Activated B cell treated with CpG ODN at 0.5 μM for 24 hours (primary cell): ENCODE measurements around the gene JUN. TPM values are rescaled to one million over a fixed set of nuclear protein-coding genes. Genes with fewer than 3 reads are reported as not detected.
"Not testable (repeated sequence)": the region's sequence is repeated elsewhere in the genome, so short reads cannot be mapped to it uniquely, and the experiment has no call there.

Source experiments
- ATAC-seq: fragments of 200-7000 bp; cut with Tn5 transposase; one replicate; pipeline ENCODE4 v1.10.0; 2021; ENCODE audit warnings: low read depth, mild to moderate bottlenecking, moderate library complexity
- CTCF ChIA-PET: fragments of 350-600 bp; sonication (Branson Sonifier 250); formaldehyde crosslinking; loops from one replicate; lab custom pipeline; 2021; ENCODE audit warnings: antibody characterized with exemption; lab: Charles Lee
- POLR2A ChIA-PET: fragments of 350-600 bp; sonication (Branson Sonifier 250); formaldehyde crosslinking; loops from one replicate; lab custom pipeline; 2021; ENCODE audit warnings: antibody characterized with exemption; lab: Charles Lee
- DNase-seq: peaks from one replicate; pipeline ENCODE4 v3.0.0; 2022
- H3K27ac Mint-ChIP-seq: one replicate; pipeline ENCODE4 v1.8.0; 2020; ENCODE audit warnings: mixed read lengths
- H3K27me3 Mint-ChIP-seq: one replicate; pipeline ENCODE4 v1.8.0; 2021; ENCODE audit warnings: mixed read lengths
- H3K36me3 Mint-ChIP-seq: one replicate; pipeline ENCODE4 v1.8.0; 2021; ENCODE audit warnings: low read depth, mixed read lengths
- H3K4me1 Mint-ChIP-seq: one replicate; pipeline ENCODE4 v1.8.0; 2021; ENCODE audit warnings: mixed read lengths
- H3K4me3 Mint-ChIP-seq: one replicate; pipeline ENCODE4 v1.8.0; 2020; ENCODE audit warnings: mild to moderate bottlenecking, mixed read lengths
- H3K9me3 Mint-ChIP-seq: one replicate; pipeline ENCODE4 v1.8.0; 2020; ENCODE audit warnings: mixed read lengths
- intact Hi-C: fragments of 100-400 bp; cut with micrococcal nuclease; formaldehyde crosslinking; loops from one replicate; pipeline ENCODE4 v1.15.1; 2024
- total RNA-seq: library from RNA; stranded (reverse); gene quantifications from 2 replicates; pipeline ENCODE4 v1.2.3, GENCODE V29; 2022
- TF ChIP-seq, protein P1 (sequence below): fragments of 200-600 bp; IDR thresholded peaks from one replicate; pipeline ENCODE4 v1.8.0; 2022; ENCODE audit warnings: antibody characterized with exemption, mild to moderate bottlenecking

JUN gene
- total RNA-seq, 1 donor from 2014 or later, result 36.6 TPM

DNA sequence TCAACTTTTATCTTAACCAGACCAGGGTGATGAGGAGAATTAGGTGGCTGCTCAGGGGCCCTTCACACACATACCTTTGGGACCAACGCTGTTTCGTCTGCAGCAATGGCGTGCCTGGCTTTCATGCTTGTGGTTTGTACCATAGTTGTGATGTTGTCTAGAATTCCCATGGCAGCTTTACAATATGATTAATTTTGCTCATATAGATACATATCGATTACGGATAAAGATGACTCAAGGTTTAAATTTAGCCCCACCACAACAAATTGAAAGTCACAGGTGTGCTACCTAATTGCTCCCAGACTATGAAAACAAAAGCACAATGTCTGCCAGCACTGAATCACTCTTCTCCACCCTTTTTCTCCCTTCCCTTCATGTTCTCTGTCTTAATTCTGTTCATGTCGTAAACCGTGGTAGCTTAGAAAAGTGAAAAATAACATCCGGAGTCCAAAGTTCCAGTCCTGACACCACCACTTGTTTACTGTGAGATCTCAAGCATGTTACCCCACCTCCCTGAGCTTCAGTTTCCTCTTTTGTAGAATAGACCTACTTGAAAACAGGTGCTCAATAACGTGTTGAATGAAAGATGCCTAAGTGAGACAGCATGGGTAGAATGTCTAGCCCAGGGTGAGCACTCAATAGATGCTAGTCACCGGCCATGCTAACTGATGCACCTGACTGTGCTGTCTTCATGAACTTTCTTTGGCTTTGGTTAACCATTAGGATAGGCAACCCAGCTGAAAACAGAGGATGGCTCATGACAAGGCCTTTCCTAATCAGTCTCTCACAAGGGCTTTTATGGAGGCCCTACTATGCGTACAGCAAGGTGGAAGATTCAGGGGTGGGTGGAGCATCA is 22.1 kb upstream of the JUN start:
- ChIA-PET POLR2A (interaction anchor here (0.6 to 3.6 kb wide), 6 partner anchors 8 to 162 kb away, joined by 3 to 32 read pairs (median 3); partner anchors contain the start of gene JUN), CTCF (interaction anchor here (1.1 to 1.3 kb wide), 2 partner anchors 15 to 150 kb away, joined by 3 to 4 read pairs; no protein-coding TSS in a partner anchor)
- Mint-ChIP-seq H3K4me3 (peak overlapping the region; percentile 64), H3K27me3 (no peaks in the 10 kb centered on the region), H3K27ac (peak overlapping the region; percentile 92), H3K36me3 (no peaks in the 10 kb centered on the region), H3K4me1 (peaks cover 55% of the 10 kb centered on the region), H3K9me3 (no peaks in the 10 kb centered on the region)
- TF ChIP-seq, protein P1, sequence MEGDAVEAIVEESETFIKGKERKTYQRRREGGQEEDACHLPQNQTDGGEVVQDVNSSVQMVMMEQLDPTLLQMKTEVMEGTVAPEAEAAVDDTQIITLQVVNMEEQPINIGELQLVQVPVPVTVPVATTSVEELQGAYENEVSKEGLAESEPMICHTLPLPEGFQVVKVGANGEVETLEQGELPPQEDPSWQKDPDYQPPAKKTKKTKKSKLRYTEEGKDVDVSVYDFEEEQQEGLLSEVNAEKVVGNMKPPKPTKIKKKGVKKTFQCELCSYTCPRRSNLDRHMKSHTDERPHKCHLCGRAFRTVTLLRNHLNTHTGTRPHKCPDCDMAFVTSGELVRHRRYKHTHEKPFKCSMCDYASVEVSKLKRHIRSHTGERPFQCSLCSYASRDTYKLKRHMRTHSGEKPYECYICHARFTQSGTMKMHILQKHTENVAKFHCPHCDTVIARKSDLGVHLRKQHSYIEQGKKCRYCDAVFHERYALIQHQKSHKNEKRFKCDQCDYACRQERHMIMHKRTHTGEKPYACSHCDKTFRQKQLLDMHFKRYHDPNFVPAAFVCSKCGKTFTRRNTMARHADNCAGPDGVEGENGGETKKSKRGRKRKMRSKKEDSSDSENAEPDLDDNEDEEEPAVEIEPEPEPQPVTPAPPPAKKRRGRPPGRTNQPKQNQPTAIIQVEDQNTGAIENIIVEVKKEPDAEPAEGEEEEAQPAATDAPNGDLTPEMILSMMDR, result no peak
- DNase-seq, result no peak
- peak; percentile 78 for ATAC-seq
- intact Hi-C loops, result loop anchor here (1.0 kb wide), 1 partner anchor 10 kb away; no protein-coding TSS in a partner anchor

DNA sequence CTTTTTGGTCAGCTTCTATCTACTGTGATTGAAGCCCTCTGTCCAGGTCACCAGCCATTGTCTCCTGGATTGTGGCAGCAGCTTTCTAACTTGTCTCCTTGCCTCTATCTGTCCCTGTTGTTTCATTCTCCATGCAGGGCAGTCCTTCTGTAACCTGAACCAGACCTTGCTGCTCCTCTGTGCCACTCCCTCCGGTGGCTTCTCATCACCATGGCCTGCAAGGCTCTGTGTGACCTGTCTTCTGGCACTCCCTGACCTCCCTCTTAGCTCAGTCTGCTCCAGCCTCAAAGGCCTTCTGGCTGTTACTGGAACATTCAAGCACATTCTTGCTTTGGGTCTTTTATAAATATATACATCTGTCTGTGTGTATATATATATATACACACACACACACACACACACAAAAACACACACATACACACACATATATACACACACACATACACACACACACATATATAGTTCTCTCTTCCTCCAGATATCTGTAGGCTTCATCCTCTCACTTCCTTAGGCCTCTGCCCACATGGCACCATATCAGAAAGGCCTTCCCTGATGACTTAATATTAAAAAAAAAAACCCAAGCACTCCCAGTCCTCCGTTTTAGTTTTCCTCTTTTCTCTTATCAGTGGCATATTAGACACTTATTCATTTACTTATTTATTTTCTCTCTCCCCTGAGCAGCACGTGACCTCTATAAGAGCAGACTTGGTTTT is 21.2 kb upstream of the JUN start:
- ATAC-seq (peak; percentile 22), DNase-seq (no peak)
- intact Hi-C loops, result no loop called here
- H3K36me3 Mint-ChIP-seq, result no peaks in the 10 kb centered on the region
- ChIA-PET CTCF (interaction anchor here (1.3 kb wide), 1 partner anchor 14 kb away, joined by 4 read pairs; no protein-coding TSS in a partner anchor), POLR2A (interaction anchor here (2.1 to 3.6 kb wide), 2 partner anchors 12 to 20 kb away, joined by 20 to 32 read pairs; partner anchors contain the start of gene JUN)
- H3K4me3 Mint-ChIP-seq, result no peak overlapping the region
- TF ChIP-seq, protein P1, result no peak
- H3K27me3 Mint-ChIP-seq, result no peaks in the 10 kb centered on the region
- no peaks in the 10 kb centered on the region for H3K9me3 Mint-ChIP-seq
- peaks cover 53% of the 10 kb centered on the region for H3K4me1 Mint-ChIP-seq
- peak overlapping the region; percentile 92 for H3K27ac Mint-ChIP-seq

GRCh38 chr1:58803858-58804257 is 20.0 kb upstream of the JUN start:
- H3K4me3 Mint-ChIP-seq, result no peak overlapping the region
- ATAC-seq (no peak), DNase-seq (no peak)
- peaks cover 42% of the 10 kb centered on the region for H3K4me1 Mint-ChIP-seq
- TF ChIP-seq, protein P1, result no peak
- ChIA-PET POLR2A (interaction anchor here (0.7 to 1.7 kb wide), 2 partner anchors 18 kb away, joined by 4 to 5 read pairs; no protein-coding TSS in a partner anchor), CTCF (interaction anchor here (0.6 kb wide), 2 partner anchors 10 to 953 kb away, joined by 3 read pairs; no protein-coding TSS in a partner anchor)
- no peaks in the 10 kb centered on the region for H3K9me3 Mint-ChIP-seq
- intact Hi-C loops, result no loop called here
- H3K27me3 Mint-ChIP-seq, result no peaks in the 10 kb centered on the region
- H3K36me3 Mint-ChIP-seq, result peaks cover 4% of the 10 kb centered on the region
- H3K27ac Mint-ChIP-seq, result peak overlapping the region; percentile 30

DNA sequence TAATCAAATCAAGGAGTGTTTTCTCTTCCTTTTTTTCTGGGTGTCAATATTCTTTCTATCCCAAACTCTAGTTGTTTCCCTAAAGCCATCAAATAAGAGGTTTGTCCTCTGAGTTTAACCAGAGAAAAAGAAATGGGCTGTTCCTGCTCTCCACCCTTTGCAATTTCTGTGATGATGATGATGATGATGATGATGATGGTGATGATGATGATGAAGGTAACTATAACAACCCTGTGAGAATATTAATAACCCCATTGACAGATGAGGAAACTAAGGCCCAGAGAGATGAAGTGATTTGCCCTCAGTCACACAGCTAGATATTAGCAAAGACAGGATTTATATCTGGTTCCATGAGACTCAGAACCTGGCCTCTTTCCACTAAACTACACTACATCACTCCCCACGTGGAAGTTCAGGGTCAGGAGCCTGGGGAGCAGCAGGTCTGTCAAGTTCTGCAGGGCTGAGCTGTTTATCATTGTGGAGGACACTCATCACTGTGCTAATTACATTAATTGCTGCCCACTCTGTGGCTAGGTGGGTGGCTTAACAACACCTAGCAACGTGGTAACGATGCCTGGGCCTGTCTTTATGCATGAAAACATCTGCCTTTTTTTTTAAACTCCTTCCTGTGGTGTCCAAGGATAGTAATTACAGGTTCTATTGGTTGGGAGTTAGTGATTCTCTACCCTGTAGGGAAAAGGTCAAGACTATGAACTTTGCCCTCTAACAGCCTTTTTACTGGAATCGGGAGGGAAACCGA is 19.0 kb upstream of the JUN start:
- ChIA-PET CTCF (no interaction called here), POLR2A (interaction anchor here (1.0 to 1.7 kb wide), 2 partner anchors 17 to 19 kb away, joined by 3 to 5 read pairs; partner anchors contain the start of gene JUN)
- DNase-seq, result no peak
- Mint-ChIP-seq H3K9me3 (no peaks in the 10 kb centered on the region), H3K27me3 (no peaks in the 10 kb centered on the region), H3K4me3 (no peak overlapping the region), H3K4me1 (peaks cover 35% of the 10 kb centered on the region), H3K36me3 (peaks cover 4% of the 10 kb centered on the region), H3K27ac (no peak overlapping the region)
- ATAC-seq, result no peak
- intact Hi-C loops, result no loop called here
- TF ChIP-seq, protein P1, result no peak

GRCh38 chr1:58801286-58801685 is 17.4 kb upstream of the JUN start:
- CTCF ChIA-PET, POLR2A ChIA-PET, H3K9me3 Mint-ChIP-seq, intact Hi-C loops, H3K27me3 Mint-ChIP-seq, DNase-seq, ATAC-seq, H3K4me3 Mint-ChIP-seq, H3K36me3 Mint-ChIP-seq, H3K27ac Mint-ChIP-seq: not testable (repeated sequence)
- H3K4me1 Mint-ChIP-seq, result peaks cover 20% of the 10 kb centered on the region
